ENCODE data around the gene FRMD8. TPM values are rescaled to one million over a fixed set of nuclear protein-coding genes. Genes with fewer than 3 reads are reported as not detected.

FRMD8 gene
- total and polyA plus RNA-seq, 2 experiments from 2014 or later, result 32.6 to 64.6 TPM

DNA sequence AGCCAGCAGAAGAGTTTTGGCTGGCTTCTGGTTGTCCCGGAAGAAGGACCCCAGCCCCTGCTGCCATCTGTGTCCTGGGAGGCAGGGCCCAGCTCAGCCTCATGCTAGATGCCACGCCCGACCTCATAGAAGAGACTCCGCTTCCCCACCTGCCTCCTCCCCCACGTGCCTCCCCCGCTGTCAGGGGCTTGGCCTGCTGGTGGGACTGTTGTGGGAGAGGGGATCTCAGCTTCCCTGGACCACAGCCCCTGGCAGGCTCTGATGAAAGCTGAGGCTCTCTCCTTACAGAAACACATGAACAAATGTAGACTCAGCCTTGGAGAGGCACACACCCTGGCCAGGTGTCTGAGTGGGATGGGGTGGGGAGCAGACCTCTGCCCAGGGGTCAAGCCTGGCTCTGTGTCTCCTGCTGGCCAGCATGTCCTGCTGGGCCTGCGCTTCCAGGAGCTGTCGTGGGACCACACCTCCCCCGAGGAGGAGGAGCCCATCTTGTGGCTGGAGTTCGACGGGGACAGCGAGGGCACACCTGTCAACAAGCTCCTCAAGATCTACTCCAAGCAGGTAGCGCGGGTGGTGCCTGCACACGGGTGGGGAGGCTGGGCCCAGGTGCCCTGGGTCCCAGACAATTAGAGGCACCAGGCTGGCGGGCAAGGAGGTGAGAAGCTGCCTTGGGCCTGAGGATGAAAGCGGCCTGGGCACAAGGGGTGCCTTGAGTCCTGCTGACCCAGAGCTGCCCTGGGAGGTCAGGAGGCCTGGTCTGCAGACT lies 14.1 kb downstream of the FRMD8 start:
- Histone ChIP-seq H3K36me3 (peaks cover 9% of the 10 kb centered on the region), H3K27ac (no peak overlapping the region), H3K9me3 (ENCODE audit: low read depth) (no peaks in the 10 kb centered on the region), H3K27me3 (no peaks in the 10 kb centered on the region), H3K4me3 (no peak overlapping the region), H3K4me1 (ENCODE audit: low read depth) (no peaks in the 10 kb centered on the region)
- DNase-seq (ENCODE audit: low read depth in 1 of 2, low spot score in 1 of 2), result no peak
- TF ChIP-seq, protein P1, sequence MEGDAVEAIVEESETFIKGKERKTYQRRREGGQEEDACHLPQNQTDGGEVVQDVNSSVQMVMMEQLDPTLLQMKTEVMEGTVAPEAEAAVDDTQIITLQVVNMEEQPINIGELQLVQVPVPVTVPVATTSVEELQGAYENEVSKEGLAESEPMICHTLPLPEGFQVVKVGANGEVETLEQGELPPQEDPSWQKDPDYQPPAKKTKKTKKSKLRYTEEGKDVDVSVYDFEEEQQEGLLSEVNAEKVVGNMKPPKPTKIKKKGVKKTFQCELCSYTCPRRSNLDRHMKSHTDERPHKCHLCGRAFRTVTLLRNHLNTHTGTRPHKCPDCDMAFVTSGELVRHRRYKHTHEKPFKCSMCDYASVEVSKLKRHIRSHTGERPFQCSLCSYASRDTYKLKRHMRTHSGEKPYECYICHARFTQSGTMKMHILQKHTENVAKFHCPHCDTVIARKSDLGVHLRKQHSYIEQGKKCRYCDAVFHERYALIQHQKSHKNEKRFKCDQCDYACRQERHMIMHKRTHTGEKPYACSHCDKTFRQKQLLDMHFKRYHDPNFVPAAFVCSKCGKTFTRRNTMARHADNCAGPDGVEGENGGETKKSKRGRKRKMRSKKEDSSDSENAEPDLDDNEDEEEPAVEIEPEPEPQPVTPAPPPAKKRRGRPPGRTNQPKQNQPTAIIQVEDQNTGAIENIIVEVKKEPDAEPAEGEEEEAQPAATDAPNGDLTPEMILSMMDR (IDR thresholded peaks at IDR 0.05; ENCODE audit: low read depth, low read length), result no peak

DNA sequence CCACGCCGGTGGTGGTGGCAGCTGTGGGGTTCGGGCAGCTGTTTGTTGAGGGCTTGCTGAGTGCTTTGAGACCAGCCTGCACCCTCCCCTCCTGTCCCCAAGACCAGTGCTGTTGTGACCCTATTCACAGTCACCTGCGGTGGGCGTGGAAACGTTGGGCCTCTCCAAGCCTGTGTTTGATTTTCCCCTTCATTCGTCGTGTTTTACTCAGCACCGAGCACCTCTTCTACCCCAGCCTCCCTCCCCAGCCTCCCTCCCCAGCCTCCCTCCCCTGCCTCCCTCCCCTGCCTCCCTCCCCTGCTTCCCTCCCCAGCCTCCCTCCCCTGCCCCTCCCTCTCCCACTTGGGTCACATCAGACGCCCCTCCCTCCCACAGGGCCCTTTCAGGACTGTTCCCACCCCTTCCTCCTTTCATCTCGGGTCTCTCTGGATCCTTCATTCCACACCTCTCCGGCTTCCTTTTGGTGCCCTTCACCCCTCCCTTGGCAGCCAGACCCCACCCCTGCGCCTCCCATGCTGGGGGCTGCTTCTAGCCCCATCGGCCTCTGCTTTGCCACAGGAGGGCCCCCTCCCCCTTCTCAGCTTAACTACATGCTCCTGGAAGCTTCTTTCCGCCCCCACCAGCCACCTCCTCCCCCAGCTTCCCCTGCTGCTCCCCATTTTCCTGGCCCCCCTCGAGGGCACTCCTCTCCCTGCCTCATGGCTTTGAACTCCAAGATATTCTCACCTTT lies 14.8 kb downstream of the FRMD8 start:
- H3K36me3 ChIP-seq, result peaks cover 9% of the 10 kb centered on the region
- no peak for DNase-seq (ENCODE audit: low read depth in 1 of 2, low spot score in 1 of 2)
- H3K9me3 ChIP-seq (ENCODE audit: low read depth), result no peaks in the 10 kb centered on the region
- H3K4me3 ChIP-seq, result no peak overlapping the region
- H3K27me3 ChIP-seq, result no peaks in the 10 kb centered on the region
- H3K27ac ChIP-seq, result no peak overlapping the region
- TF ChIP-seq, protein P1 (IDR thresholded peaks at IDR 0.05; ENCODE audit: low read depth, low read length), result no peak
- H3K4me1 ChIP-seq (ENCODE audit: low read depth), result no peaks in the 10 kb centered on the region

DNA sequence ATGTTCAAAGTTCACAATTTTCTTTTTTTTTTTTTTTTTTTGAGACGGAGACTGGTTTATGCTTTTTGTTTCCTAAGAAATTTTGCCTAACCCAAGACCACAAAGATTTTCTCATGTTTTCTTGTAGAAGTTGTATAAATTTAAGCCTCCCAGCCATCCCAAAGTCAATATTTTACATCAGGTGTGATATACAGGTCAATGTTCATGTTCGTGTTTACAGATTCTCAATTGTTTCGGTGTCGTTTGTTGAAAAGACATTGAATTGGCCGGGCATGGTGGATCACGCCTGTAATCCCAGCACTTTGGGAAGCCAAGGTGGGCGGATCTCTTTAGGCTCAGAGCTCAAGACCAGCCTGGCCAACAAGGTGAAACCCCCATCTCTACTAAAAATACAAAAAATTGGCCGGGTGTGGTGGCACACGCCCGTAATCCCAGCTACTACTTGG lies 15.4 kb downstream of the FRMD8 start:
- H3K4me1 ChIP-seq (ENCODE audit: low read depth), result no peaks in the 10 kb centered on the region
- no peaks in the 10 kb centered on the region for H3K27me3 ChIP-seq
- DNase-seq (ENCODE audit: low read depth in 1 of 2, low spot score in 1 of 2), result no peak
- no peak overlapping the region for H3K27ac ChIP-seq
- H3K9me3 ChIP-seq (ENCODE audit: low read depth), result no peaks in the 10 kb centered on the region
- H3K4me3 ChIP-seq, result no peak overlapping the region
- TF ChIP-seq, protein P1 (IDR thresholded peaks at IDR 0.05; ENCODE audit: low read depth, low read length), result no peak
- H3K36me3 ChIP-seq, result peaks cover 9% of the 10 kb centered on the region

DNA sequence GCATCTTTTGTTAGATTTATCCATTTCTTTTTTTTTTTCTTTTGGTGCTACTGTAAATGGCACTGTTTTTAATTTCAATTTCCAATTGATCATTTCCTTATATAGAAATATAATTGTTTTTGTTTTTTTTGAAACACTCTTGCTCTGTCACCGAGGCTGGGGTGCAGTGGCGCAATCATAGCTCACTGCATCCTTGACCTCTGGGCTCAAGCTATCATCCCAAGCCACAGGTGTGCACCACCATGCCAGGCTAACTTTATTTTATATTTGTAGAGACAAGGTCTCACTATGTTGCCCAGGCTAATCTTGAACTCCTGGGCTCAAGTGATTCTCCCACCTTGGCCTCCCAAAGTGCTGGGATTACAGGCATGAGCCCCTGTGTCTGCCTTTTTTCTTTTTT lies 16.4 kb downstream of the FRMD8 start:
- Histone ChIP-seq H3K4me1 (ENCODE audit: low read depth) (no peaks in the 10 kb centered on the region), H3K4me3 (no peak overlapping the region), H3K27me3 (no peaks in the 10 kb centered on the region), H3K9me3 (ENCODE audit: low read depth) (no peaks in the 10 kb centered on the region), H3K27ac (no peak overlapping the region), H3K36me3 (peaks cover 5% of the 10 kb centered on the region)
- TF ChIP-seq, protein P1 (IDR thresholded peaks at IDR 0.05; ENCODE audit: low read depth, low read length), result no peak
- DNase-seq (ENCODE audit: low read depth in 1 of 2, low spot score in 1 of 2), result no peak

DNA sequence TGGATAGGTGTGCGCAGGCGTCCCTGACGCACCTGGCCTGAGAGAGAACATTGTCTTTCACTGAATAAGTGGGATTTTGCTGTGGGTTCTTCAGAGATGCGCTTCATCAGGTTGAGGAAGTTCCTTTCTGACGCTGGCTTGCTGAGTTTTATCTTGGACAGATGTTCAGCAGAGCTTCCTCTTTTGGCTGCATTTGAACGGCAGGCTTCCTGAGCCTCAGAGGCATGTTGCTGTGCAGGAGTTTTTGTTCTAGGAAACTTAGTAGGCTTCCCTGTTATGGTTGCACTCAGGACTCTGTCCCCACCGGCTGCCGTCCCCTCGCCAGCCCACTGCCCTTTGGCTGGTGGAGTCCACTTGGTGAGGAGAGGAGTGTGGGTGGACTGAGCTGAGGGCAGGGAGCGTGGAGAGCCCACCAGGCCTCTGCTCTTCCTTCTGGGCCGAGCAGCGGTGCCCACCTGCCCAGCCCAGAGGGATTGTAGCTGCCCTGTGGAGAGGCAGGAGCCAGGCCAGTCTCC lies 17.2 kb downstream of the FRMD8 start:
- H3K4me1 ChIP-seq (ENCODE audit: low read depth), result no peaks in the 10 kb centered on the region
- no peak overlapping the region for H3K4me3 ChIP-seq
- TF ChIP-seq, protein P1 (IDR thresholded peaks at IDR 0.05; ENCODE audit: low read depth, low read length), result no peak
- peaks cover 10% of the 10 kb centered on the region for H3K36me3 ChIP-seq
- no peaks in the 10 kb centered on the region for H3K27me3 ChIP-seq
- no peak for DNase-seq (ENCODE audit: low read depth in 1 of 2, low spot score in 1 of 2)
- no peak overlapping the region for H3K27ac ChIP-seq
- H3K9me3 ChIP-seq (ENCODE audit: low read depth), result no peaks in the 10 kb centered on the region

Data from cardiac muscle cell (in vitro differentiated cells and primary cell).